NCI-H2196 (cell line): ENCODE data around the gene SCAI.
"Not testable (repeated sequence)": the region's sequence is repeated elsewhere in the genome, so short reads cannot be mapped to it uniquely, and the experiment has no call there.

ENCODE experiments used
- DNase-seq: peaks from one replicate; lab custom pipeline; 2025; ENCODE audit not compliant: unreplicated experiment; lab: John Stamatoyannopoulos, UW

The SCAI gene

GRCh38 chr9:125150349-125151245 lies 7.3 kb upstream of the SCAI start:
- DNase-seq = no peak

GRCh38 chr9:125147401-125147951 lies 4.1 kb upstream of the SCAI start:
- no peak for DNase-seq

GRCh38 chr9:125146247-125146646 lies 2.9 kb upstream of the SCAI start:
- no peak for DNase-seq

- DNase-seq = no peak
Observed at GRCh38 chr9:125145425-125145824, 2.1 kb upstream of the SCAI start.

- DNase-seq = no peak
Observed at GRCh38 chr9:125142560-125143376, 560 bp downstream of the SCAI start.

- DNase-seq = no peak
Observed at GRCh38 chr9:125141751-125142150, 1.6 kb downstream of the SCAI start.

GRCh38 chr9:125141251-125141650 lies 2.1 kb downstream of the SCAI start:
- DNase-seq = no peak

- no peak for DNase-seq
Observed at GRCh38 chr9:125140576-125140975, 2.8 kb downstream of the SCAI start.

- no peak for DNase-seq
Observed at GRCh38 chr9:125137200-125137599, 6.1 kb downstream of the SCAI start.

- no peak for DNase-seq
Observed at GRCh38 chr9:125134976-125135375, 8.4 kb downstream of the SCAI start.

- DNase-seq = no peak
Observed at GRCh38 chr9:125133403-125134329, 9.7 kb downstream of the SCAI start.

GRCh38 chr9:125131778-125132177 lies 11.6 kb downstream of the SCAI start:
- DNase-seq = no peak

- peak; percentile 62 for DNase-seq
Observed at GRCh38 chr9:125126019-125126746, 17.1 kb downstream of the SCAI start.

- DNase-seq = no peak
Observed at GRCh38 chr9:125125523-125125922, 17.8 kb downstream of the SCAI start.

GRCh38 chr9:125121146-125121545 lies 22.2 kb downstream of the SCAI start:
- peak; percentile 26 for DNase-seq

- DNase-seq = no peak
Observed at GRCh38 chr9:125119643-125120286, 23.6 kb downstream of the SCAI start.

- not testable (repeated sequence) for DNase-seq
Observed at GRCh38 chr9:125118696-125119095, 24.6 kb downstream of the SCAI start.

GRCh38 chr9:125114503-125114902 lies 28.8 kb downstream of the SCAI start:
- not testable (repeated sequence) for DNase-seq

GRCh38 chr9:125110464-125110863 lies 32.9 kb downstream of the SCAI start:
- no peak for DNase-seq
